CD14-positive monocyte (primary cell): ENCODE data around the gene CPED1. TPM values are rescaled to one million over a fixed set of nuclear protein-coding genes. Genes with fewer than 3 reads are reported as not detected.

Experiments used
- DNase-seq, 3 donors: peaks; one replicate each; pipeline ENCODE4 v3.0.0-alpha.2; 2011 to 2022
- H2AFZ ChIP-seq: 2 replicates; pipeline ENCODE4 v1.6.0; 2012; ENCODE audit warnings: mild to moderate bottlenecking, low read depth, low read length, inconsistent platforms; ENCODE audit not compliant: insufficient read depth, poor library complexity, severe bottlenecking
- H3K27ac ChIP-seq, 2 donors: 1 replicate in 1 of 2; 2 replicates in 1 of 2; pipeline ENCODE4 v1.5.1; 2012 to 2013; ENCODE audit warnings: low read length in 2 of 2, control low read depth in 1 of 2, inconsistent platforms in 1 of 2, low read depth in 1 of 2, mild to moderate bottlenecking in 1 of 2
- H3K27me3 ChIP-seq, 2 donors: one replicate each; pipeline versions ENCODE4 v1.6.0 to v1.6.1; 2011 to 2013; ENCODE audit warnings: low read length in 2 of 2; ENCODE audit not compliant: control insufficient read depth in 2 of 2, insufficient read depth in 2 of 2
- H3K36me3 ChIP-seq, 2 donors: replicated peaks in 1 of 2; 1 replicate in 1 of 2; 2 replicates in 1 of 2; pipeline versions ENCODE4 v1.5.1 to v1.6.1; 2012 to 2013; ENCODE audit warnings: low read length in 2 of 2, control low read depth in 1 of 2, inconsistent platforms in 1 of 2, mild to moderate bottlenecking in 1 of 2; ENCODE audit not compliant: insufficient read depth in 2 of 2, control insufficient read depth in 1 of 2
- H3K4me1 ChIP-seq, 2 donors: 1 replicate in 1 of 2; 2 replicates in 1 of 2; pipeline versions ENCODE4 v1.5.1 to v1.6.1; 2012 to 2013; ENCODE audit warnings: low read length in 2 of 2, control low read depth in 1 of 2, inconsistent platforms in 1 of 2, mild to moderate bottlenecking in 1 of 2, moderate library complexity in 1 of 2; ENCODE audit not compliant: insufficient read depth in 2 of 2, control insufficient read depth in 1 of 2
- H3K4me2 ChIP-seq: replicated peaks from 2 replicates; pipeline ENCODE3; 2012; ENCODE audit warnings: low read length, moderate library complexity, mild to moderate bottlenecking; ENCODE audit not compliant: poor library complexity, severe bottlenecking; ENCODE audit errors: extremely low read depth
- H3K4me3 ChIP-seq, 3 experiments: fragments of 200-600 bp in 1 of 3; sonication (generic) in 1 of 3; replicated peaks in 1 of 3; 1 replicate in 2 of 3; 2 replicates in 1 of 3; pipeline ENCODE4 v1.5.1; 2011 to 2013; ENCODE audit warnings: low read length in 3 of 3, mild to moderate bottlenecking in 3 of 3, control low read depth in 2 of 3, low read depth in 2 of 3, inconsistent platforms in 1 of 3, moderate library complexity in 1 of 3
- H3K79me2 ChIP-seq: 2 replicates; pipeline ENCODE4 v1.6.0; 2012; ENCODE audit warnings: mild to moderate bottlenecking, control low read depth, inconsistent platforms, low read length, moderate library complexity; ENCODE audit not compliant: insufficient read depth
- H3K9ac ChIP-seq: 2 replicates; pipeline ENCODE4 v1.6.0; 2017; ENCODE audit warnings: low read length, mild to moderate bottlenecking; ENCODE audit not compliant: insufficient read depth, poor library complexity, severe bottlenecking
- H3K9me3 ChIP-seq, 2 donors: replicated peaks in 1 of 2; 1 replicate in 1 of 2; 2 replicates in 1 of 2; pipeline versions ENCODE4 v1.5.1 to v1.6.1; 2012 to 2013; ENCODE audit warnings: low read length in 2 of 2, control low read depth in 1 of 2; ENCODE audit not compliant: control insufficient read depth in 1 of 2, insufficient read depth in 1 of 2
- H4K20me1 ChIP-seq: 2 replicates; pipeline ENCODE4 v1.6.0; 2012; ENCODE audit warnings: mild to moderate bottlenecking, low read length, control low read depth, moderate library complexity; ENCODE audit not compliant: insufficient read depth
- H3K27ac Mint-ChIP-seq, 7 donors: one replicate each; pipeline ENCODE4 v1.8.0; 2020; ENCODE audit warnings: mild to moderate bottlenecking in 7 of 7, mixed read lengths in 7 of 7, moderate library complexity in 6 of 7, inconsistent platforms in 2 of 7
- H3K27me3 Mint-ChIP-seq, 3 donors: one replicate each; pipeline ENCODE4 v1.8.0; 2021 to 2022; ENCODE audit warnings: low read depth in 3 of 3, mild to moderate bottlenecking in 3 of 3, mixed read lengths in 3 of 3, moderate library complexity in 3 of 3, inconsistent platforms in 1 of 3
- H3K36me3 Mint-ChIP-seq, 2 donors: one replicate each; pipeline ENCODE4 v1.8.0; 2020; ENCODE audit warnings: mixed read lengths in 2 of 2, inconsistent platforms in 1 of 2, mild to moderate bottlenecking in 1 of 2
- H3K4me1 Mint-ChIP-seq: one replicate; pipeline ENCODE4 v1.8.0; 2020; ENCODE audit warnings: mild to moderate bottlenecking, mixed read lengths
- H3K4me3 Mint-ChIP-seq, 2 donors: one replicate each; pipeline ENCODE4 v1.8.0; 2020; ENCODE audit warnings: mild to moderate bottlenecking in 2 of 2, mixed read lengths in 2 of 2, moderate library complexity in 1 of 2
- H3K9me3 Mint-ChIP-seq, 7 donors: one replicate each; pipeline ENCODE4 v1.8.0; 2020 to 2022; ENCODE audit warnings: mixed read lengths in 7 of 7, mild to moderate bottlenecking in 6 of 7, moderate library complexity in 6 of 7, inconsistent platforms in 2 of 7
- CTCF ChIP-seq: fragments of 200-600 bp; IDR thresholded peaks from one replicate; pipeline ENCODE4 v1.8.0; 2022; ENCODE audit warnings: antibody characterized with exemption, mild to moderate bottlenecking
- WGBS: methylation state at CpG from one replicate; pipeline ENCODE4 v1.1.5; 2013; ENCODE audit warnings: missing lambda C conversion rate; ENCODE audit not compliant: insufficient coverage; 5-methylcytosine and 5-hydroxymethylcytosine counted together
- intact Hi-C, 2 donors: fragments of 100-400 bp; cut with micrococcal nuclease; formaldehyde crosslinking; loops; one replicate each; pipeline versions ENCODE4 v1.15.0 to v1.15.1; 2023
- polyA plus RNA-seq, 3 donors: library from polyadenylated mRNA; depleted of rRNA in 1 of 3; unstranded in 2 of 3; stranded (reverse) in 1 of 3; fragments of 300-500 nt in 2 of 3; fragments of >200 nt in 1 of 3; fragmentation: Illumina TruSeq in 2 of 3; gene quantifications; 1 replicate in 2 of 3; 2 replicates in 1 of 3; pipeline ENCODE4 v1.2.3, GENCODE V29; 2012 to 2021

The CPED1 gene
- polyA plus RNA-seq, 3 donors, result 9.8 to 30.0 (median 20.4) TPM

GRCh38 chr7:121101083-121101482 lies 112.6 kb downstream of the CPED1 start:
- no peaks in the 10 kb centered on the region for H4K20me1 ChIP-seq
- H3K36me3 ChIP-seq, result peaks cover 0 to 10% of the 10 kb centered on the region in 2 donors
- no peak overlapping the region for H3K27ac ChIP-seq
- DNase-seq, result no peak
- H3K4me1 Mint-ChIP-seq, result peaks cover 2% of the 10 kb centered on the region
- H3K27me3 Mint-ChIP-seq, result peaks cover 0 to 1% (median 0%) of the 10 kb centered on the region in 3 donors
- no peaks in the 10 kb centered on the region for H3K9me3 ChIP-seq
- no peak overlapping the region for H3K9ac ChIP-seq
- peaks cover 3 to 6% of the 10 kb centered on the region in 2 donors for H3K36me3 Mint-ChIP-seq
- H3K4me3 Mint-ChIP-seq, result no peak overlapping the region
- H3K79me2 ChIP-seq, result no peaks in the 10 kb centered on the region
- no peak for TF ChIP-seq CTCF
- H3K4me1 ChIP-seq, result no peaks in the 10 kb centered on the region
- H2AFZ ChIP-seq, result no peak overlapping the region
- H3K9me3 Mint-ChIP-seq, result no peaks in the 10 kb centered on the region
- H3K4me2 ChIP-seq, result no peak overlapping the region
- H3K27ac Mint-ChIP-seq, result no peak overlapping the region
- no peak overlapping the region for H3K4me3 ChIP-seq
- H3K27me3 ChIP-seq, result no peaks in the 10 kb centered on the region
- intact Hi-C loops, result loop anchor here (10.0 kb wide), 2 partner anchors 296 to 306 kb away; no protein-coding TSS in a partner anchor

- Histone ChIP-seq H3K4me1 (no peaks in the 10 kb centered on the region), H3K36me3 (peaks cover 0 to 10% of the 10 kb centered on the region in 2 donors), H2AFZ (no peak overlapping the region), H3K4me3 (no peak overlapping the region), H3K79me2 (no peaks in the 10 kb centered on the region), H3K9me3 (no peaks in the 10 kb centered on the region), H3K27ac (no peak overlapping the region), H3K4me2 (no peak overlapping the region), H4K20me1 (no peaks in the 10 kb centered on the region), H3K9ac (no peak overlapping the region), H3K27me3 (no peaks in the 10 kb centered on the region)
- H3K36me3 Mint-ChIP-seq, result peaks cover 3 to 6% of the 10 kb centered on the region in 2 donors
- H3K27me3 Mint-ChIP-seq, result peaks cover 0 to 1% (median 0%) of the 10 kb centered on the region in 3 donors
- no peak for DNase-seq
- WGBS, result no CpG with 5 or more reads among the region's 2 CpGs
- H3K27ac Mint-ChIP-seq, result no peak overlapping the region
- no peak for TF ChIP-seq CTCF
- intact Hi-C loops, result loop anchor here (10.0 kb wide), 2 partner anchors 297 to 307 kb away; no protein-coding TSS in a partner anchor
- H3K9me3 Mint-ChIP-seq, result no peaks in the 10 kb centered on the region
- H3K4me1 Mint-ChIP-seq, result peaks cover 2% of the 10 kb centered on the region
- no peak overlapping the region for H3K4me3 Mint-ChIP-seq
Observed at GRCh38 chr7:121101621-121102020, 113.1 kb downstream of the CPED1 start.
